ENCODE results near the gene MFAP4.
A peak's percentile ranks its signal among the peaks of the same experiment; 100 is the strongest.

DNA sequence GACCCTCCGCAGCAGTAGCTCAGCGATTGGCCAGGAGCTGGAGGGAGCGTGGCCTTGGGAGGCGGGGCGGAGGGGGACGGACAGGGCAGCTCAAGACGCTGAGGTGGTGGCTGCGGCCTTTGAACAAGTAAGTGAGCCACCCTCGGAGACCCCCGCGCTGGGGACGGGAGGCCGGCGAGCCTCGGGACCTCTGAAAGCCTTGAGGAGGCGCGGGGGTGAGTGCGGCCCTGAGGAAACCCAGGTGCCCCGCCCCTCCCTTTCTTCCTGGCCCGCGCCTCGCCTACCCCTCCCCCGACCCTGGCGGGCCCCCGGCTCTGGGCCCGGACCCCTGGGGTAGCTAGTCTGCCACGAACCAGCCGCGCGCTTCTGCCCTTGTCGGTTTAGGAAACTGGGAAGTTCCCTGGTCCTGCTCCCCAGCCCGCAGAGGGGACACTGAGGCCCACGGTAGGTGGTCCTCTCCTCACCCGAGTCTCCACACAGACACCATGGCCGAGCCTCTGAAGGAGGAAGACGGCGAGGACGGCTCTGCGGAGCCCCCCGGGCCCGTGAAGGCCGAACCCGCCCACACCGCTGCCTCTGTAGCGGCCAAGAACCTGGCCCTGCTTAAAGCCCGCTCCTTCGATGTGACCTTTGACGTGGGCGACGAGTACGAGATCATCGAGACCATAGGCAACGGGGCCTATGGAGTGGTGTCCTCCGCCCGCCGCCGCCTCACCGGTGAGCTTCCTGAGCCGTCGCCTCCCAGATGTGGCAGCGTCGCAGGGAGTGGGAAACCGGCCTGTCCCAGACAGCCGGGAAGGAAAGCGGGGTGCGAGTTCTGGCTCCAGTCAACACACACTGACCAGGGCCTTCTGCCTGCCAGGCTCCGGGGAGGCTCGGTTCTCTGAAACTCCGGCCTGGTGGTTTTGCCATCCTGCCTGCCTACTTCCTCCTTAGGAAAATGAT is 8.3 kb downstream of the MFAP4 start, which contains the start of gene MAPK7:
- TF ChIP-seq, protein P1, sequence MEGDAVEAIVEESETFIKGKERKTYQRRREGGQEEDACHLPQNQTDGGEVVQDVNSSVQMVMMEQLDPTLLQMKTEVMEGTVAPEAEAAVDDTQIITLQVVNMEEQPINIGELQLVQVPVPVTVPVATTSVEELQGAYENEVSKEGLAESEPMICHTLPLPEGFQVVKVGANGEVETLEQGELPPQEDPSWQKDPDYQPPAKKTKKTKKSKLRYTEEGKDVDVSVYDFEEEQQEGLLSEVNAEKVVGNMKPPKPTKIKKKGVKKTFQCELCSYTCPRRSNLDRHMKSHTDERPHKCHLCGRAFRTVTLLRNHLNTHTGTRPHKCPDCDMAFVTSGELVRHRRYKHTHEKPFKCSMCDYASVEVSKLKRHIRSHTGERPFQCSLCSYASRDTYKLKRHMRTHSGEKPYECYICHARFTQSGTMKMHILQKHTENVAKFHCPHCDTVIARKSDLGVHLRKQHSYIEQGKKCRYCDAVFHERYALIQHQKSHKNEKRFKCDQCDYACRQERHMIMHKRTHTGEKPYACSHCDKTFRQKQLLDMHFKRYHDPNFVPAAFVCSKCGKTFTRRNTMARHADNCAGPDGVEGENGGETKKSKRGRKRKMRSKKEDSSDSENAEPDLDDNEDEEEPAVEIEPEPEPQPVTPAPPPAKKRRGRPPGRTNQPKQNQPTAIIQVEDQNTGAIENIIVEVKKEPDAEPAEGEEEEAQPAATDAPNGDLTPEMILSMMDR (IDR thresholded peaks at IDR 0.05) = no peak
- peak in 1 of 2 donors; percentile 30 for TF ChIP-seq POLR2A (IDR thresholded peaks at IDR 0.05)

Data from heart left ventricle (tissue), 13 donors.